ENCODE data around the gene NF1. TPM values are rescaled to one million over a fixed set of nuclear protein-coding genes. Genes with fewer than 3 reads are reported as not detected.

The NF1 gene
- polyA plus RNA-seq, 1 of the 3 experiments (the other 2 are of a cell fraction), result 19.6 TPM

DNA sequence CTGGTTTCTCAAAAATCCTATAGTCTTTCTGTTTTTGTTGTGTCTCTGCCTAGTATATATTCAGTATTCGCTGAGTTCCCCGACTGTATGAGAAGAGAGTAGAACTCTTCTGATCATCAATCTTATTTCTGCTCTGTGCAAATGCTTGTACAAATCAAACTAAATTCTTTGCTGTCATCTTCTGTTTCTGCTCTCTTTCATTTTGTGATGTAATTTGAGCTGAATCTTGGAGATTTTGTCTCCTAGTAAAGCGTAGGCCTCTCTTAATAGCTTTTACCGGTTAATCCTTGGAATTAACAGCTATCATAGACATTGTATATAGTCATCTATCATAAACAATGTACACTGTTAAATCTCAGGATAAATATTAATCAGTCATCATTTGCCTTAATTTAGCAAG lies 140.3 kb downstream of the NF1 start:
- Histone ChIP-seq H2AFZ (ENCODE audit: low read depth) (no peak overlapping the region), H3K9me2 (no peaks in the 10 kb centered on the region), H3K36me3 (replicated peaks in 1 of 2; ENCODE audit: control insufficient read depth in 1 of 2, insufficient read depth in 2 of 2, low read length in 1 of 2) (peaks cover 60 to 67% of the 10 kb centered on the region in 2 experiments), H3K79me2 (ENCODE audit: insufficient read depth) (no peaks in the 10 kb centered on the region), H3K4me3 (ENCODE audit: low read depth in 2 of 2, low read length in 1 of 2) (no peak overlapping the region), H4K20me1 (ENCODE audit: insufficient read depth) (no peaks in the 10 kb centered on the region), H3K27me3 (ENCODE audit: insufficient read depth) (no peaks in the 10 kb centered on the region), H3F3A (replicated peaks; ENCODE audit: insufficient read depth) (peaks cover 6% of the 10 kb centered on the region), H3K9ac (no peak overlapping the region), H3K27ac (ENCODE audit: low read depth in 2 of 2, low read length in 1 of 2) (peak overlapping the region in 1 of 2 experiments; percentile 36; a peak in 1 of 4 replicates), H3K4me2 (no peak overlapping the region), H3K4me1 (ENCODE audit: control insufficient read depth in 1 of 2, insufficient read depth in 2 of 2, low read depth in 1 of 2, low read length in 1 of 2) (peaks cover 0 to 5% of the 10 kb centered on the region in 2 experiments; a peak in 2 of 4 replicates), H3K9me3 (no peaks in the 10 kb centered on the region)
- CTCF ChIA-PET, result interaction anchor here (0.7 to 1.4 kb wide), 2 partner anchors 19 to 26 kb away, joined by 3 to 6 read pairs; no protein-coding TSS in a partner anchor
- POLR2A ChIA-PET, result interaction anchor here (1.0 kb wide), 1 partner anchor 28 kb away, joined by 3 read pairs; no protein-coding TSS in a partner anchor
- peak; percentile 67 for TF ChIP-seq TCF12 (IDR thresholded peaks at IDR 0.05)
- TF ChIP-seq YY1 (IDR thresholded peaks at IDR 0.05; ENCODE audit: low read depth), result no peak
- TF ChIP-seq, protein P1, sequence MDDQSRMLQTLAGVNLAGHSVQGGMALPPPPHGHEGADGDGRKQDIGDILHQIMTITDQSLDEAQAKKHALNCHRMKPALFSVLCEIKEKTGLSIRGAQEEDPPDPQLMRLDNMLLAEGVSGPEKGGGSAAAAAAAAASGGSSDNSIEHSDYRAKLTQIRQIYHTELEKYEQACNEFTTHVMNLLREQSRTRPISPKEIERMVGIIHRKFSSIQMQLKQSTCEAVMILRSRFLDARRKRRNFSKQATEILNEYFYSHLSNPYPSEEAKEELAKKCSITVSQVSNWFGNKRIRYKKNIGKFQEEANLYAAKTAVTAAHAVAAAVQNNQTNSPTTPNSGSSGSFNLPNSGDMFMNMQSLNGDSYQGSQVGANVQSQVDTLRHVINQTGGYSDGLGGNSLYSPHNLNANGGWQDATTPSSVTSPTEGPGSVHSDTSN (IDR thresholded peaks at IDR 0.05), result peak; percentile 82
- TF ChIP-seq GATA2 (CRISPR knock-in tag; IDR thresholded peaks at IDR 0.05), result no peak
- TF ChIP-seq POLR2AphosphoS5 (IDR thresholded peaks at IDR 0.05; ENCODE audit: low read depth, low read length), result 0 out of 2 replicates have a peak, but pooled peaks have one; percentile 22
- DNase-seq, result no peak
- 69% methylated on average over 4 of the region's 4 CpGs for WGBS (ENCODE audit: low lambda C conversion rate)

DNA sequence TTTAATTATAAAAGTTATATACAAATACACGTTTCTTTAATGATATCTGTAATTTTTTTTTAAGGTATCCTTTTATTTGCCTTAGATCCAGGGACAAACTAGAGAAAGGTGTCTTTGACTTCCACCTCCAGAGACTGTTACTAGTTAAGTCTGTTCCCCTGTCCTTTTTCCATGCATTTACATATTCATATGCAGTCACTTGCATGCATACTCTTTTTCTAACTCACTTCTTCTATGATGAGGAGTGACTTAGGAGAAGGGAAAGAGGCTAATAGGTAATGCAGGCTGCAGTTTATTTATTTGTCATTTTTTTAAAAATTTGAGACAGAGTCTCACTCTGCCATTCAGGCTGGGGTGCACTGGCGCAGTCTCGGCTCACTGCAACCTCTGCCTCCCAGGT lies 141.4 kb downstream of the NF1 start:
- Histone ChIP-seq H3K4me1 (ENCODE audit: control insufficient read depth in 1 of 2, insufficient read depth in 2 of 2, low read depth in 1 of 2, low read length in 1 of 2) (peaks cover 0 to 5% of the 10 kb centered on the region in 2 experiments; a peak in 2 of 4 replicates), H3K4me2 (no peak overlapping the region), H3K9me3 (no peaks in the 10 kb centered on the region), H3K27me3 (ENCODE audit: insufficient read depth) (no peaks in the 10 kb centered on the region), H3F3A (replicated peaks; ENCODE audit: insufficient read depth) (peaks cover 6% of the 10 kb centered on the region), H3K27ac (ENCODE audit: low read depth in 2 of 2, low read length in 1 of 2) (no peak overlapping the region), H2AFZ (ENCODE audit: low read depth) (no peak overlapping the region), H4K20me1 (ENCODE audit: insufficient read depth) (no peaks in the 10 kb centered on the region), H3K9me2 (no peaks in the 10 kb centered on the region), H3K4me3 (ENCODE audit: low read depth in 2 of 2, low read length in 1 of 2) (no peak overlapping the region), H3K36me3 (replicated peaks in 1 of 2; ENCODE audit: control insufficient read depth in 1 of 2, insufficient read depth in 2 of 2, low read length in 1 of 2) (peaks cover 51 to 69% of the 10 kb centered on the region in 2 experiments), H3K79me2 (ENCODE audit: insufficient read depth) (no peaks in the 10 kb centered on the region), H3K9ac (no peak overlapping the region)
- ChIA-PET CTCF (interaction anchor here (0.7 to 1.4 kb wide), 2 partner anchors 20 to 27 kb away, joined by 3 to 6 read pairs; no protein-coding TSS in a partner anchor), POLR2A (interaction anchor here (1.0 kb wide), 1 partner anchor 26 kb away, joined by 3 read pairs; no protein-coding TSS in a partner anchor)
- WGBS (ENCODE audit: low lambda C conversion rate), result 93% methylated on average over 3 of the region's 3 CpGs
- DNase-seq, result no peak
- no peak for TF ChIP-seq JUND (IDR thresholded peaks at IDR 0.05)
- TF ChIP-seq NFIC (IDR thresholded peaks at IDR 0.05; ENCODE audit: borderline replicate concordance), result no peak
- TF ChIP-seq MEF2A (IDR thresholded peaks at IDR 0.05; ENCODE audit: borderline replicate concordance, low read depth), result no peak
- TF ChIP-seq NRF1 (IDR thresholded peaks at IDR 0.05; ENCODE audit: low read depth, low read length), result no peak
- TF ChIP-seq, protein P2, sequence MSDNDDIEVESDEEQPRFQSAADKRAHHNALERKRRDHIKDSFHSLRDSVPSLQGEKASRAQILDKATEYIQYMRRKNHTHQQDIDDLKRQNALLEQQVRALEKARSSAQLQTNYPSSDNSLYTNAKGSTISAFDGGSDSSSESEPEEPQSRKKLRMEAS (IDR thresholded peaks at IDR 0.05; ENCODE audit: low read depth), result no peak
- no peak for TF ChIP-seq FOXM1 (IDR thresholded peaks at IDR 0.05; ENCODE audit: low read depth)
- TF ChIP-seq FOXJ3 (CRISPR knock-in tag; IDR thresholded peaks at IDR 0.05), result no peak
- TF ChIP-seq SIN3A (IDR thresholded peaks at IDR 0.05; ENCODE audit: borderline replicate concordance, low read depth, low read length), result no peak
- TF ChIP-seq EP300 (IDR thresholded peaks at IDR 0.05; ENCODE audit: borderline replicate concordance in 1 of 2, low read depth in 1 of 2, low read length in 1 of 2), result no peak
- no peak for TF ChIP-seq TAF1 (IDR thresholded peaks at IDR 0.05; ENCODE audit: borderline replicate concordance, low read depth, low read length)
- TF ChIP-seq, protein P3, sequence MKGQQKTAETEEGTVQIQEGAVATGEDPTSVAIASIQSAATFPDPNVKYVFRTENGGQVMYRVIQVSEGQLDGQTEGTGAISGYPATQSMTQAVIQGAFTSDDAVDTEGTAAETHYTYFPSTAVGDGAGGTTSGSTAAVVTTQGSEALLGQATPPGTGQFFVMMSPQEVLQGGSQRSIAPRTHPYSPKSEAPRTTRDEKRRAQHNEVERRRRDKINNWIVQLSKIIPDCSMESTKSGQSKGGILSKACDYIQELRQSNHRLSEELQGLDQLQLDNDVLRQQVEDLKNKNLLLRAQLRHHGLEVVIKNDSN (IDR thresholded peaks at IDR 0.05; ENCODE audit: borderline replicate concordance, low read depth), result no peak
- TF ChIP-seq TCF12 (IDR thresholded peaks at IDR 0.05), result no peak
- TF ChIP-seq TEAD4 (IDR thresholded peaks at IDR 0.05; ENCODE audit: borderline replicate concordance, insufficient read depth), result no peak
- TF ChIP-seq, protein P4, sequence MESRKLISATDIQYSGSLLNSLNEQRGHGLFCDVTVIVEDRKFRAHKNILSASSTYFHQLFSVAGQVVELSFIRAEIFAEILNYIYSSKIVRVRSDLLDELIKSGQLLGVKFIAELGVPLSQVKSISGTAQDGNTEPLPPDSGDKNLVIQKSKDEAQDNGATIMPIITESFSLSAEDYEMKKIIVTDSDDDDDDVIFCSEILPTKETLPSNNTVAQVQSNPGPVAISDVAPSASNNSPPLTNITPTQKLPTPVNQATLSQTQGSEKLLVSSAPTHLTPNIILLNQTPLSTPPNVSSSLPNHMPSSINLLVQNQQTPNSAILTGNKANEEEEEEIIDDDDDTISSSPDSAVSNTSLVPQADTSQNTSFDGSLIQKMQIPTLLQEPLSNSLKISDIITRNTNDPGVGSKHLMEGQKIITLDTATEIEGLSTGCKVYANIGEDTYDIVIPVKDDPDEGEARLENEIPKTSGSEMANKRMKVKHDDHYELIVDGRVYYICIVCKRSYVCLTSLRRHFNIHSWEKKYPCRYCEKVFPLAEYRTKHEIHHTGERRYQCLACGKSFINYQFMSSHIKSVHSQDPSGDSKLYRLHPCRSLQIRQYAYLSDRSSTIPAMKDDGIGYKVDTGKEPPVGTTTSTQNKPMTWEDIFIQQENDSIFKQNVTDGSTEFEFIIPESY (IDR thresholded peaks at IDR 0.05; ENCODE audit: borderline replicate concordance, low read depth), result no peak
- no peak for TF ChIP-seq YY1 (IDR thresholded peaks at IDR 0.05; ENCODE audit: low read depth)
- TF ChIP-seq MXI1 (IDR thresholded peaks at IDR 0.05; ENCODE audit: low read depth, low read length), result no peak
- no peak for TF ChIP-seq RFX5 (IDR thresholded peaks at IDR 0.05; ENCODE audit: low read length)
